ENCODE data around the gene FADS2. TPM values are rescaled to one million over a fixed set of nuclear protein-coding genes. Genes with fewer than 3 reads are reported as not detected.

Gene FADS2
- total RNA-seq, 1 experiment from 2014 or later: 17.1 TPM

- no peak for DNase-seq (ENCODE audit: low read depth, low spot score)
- Histone ChIP-seq H2AFZ (ENCODE audit: low read depth, low read length, poor library complexity, severe bottlenecking) (no peak overlapping the region), H3K27me3 (ENCODE audit: insufficient read depth, low read length) (no peaks in the 10 kb centered on the region), H3K4me2 (ENCODE audit: low read length) (no peak overlapping the region), H3K36me3 (ENCODE audit: control insufficient read depth in 1 of 2, insufficient read depth in 2 of 2, low read length in 2 of 2) (peaks cover 10 to 43% of the 10 kb centered on the region in 2 experiments), H3K9ac (ENCODE audit: low read length) (no peak overlapping the region), H3K79me2 (ENCODE audit: insufficient read depth, low read length) (peaks cover 96% of the 10 kb centered on the region), H4K20me1 (ENCODE audit: insufficient read depth) (peaks cover 10% of the 10 kb centered on the region; the same call in 1 of the 2 replicates), H3K4me3 (replicated peaks in 1 of 2; ENCODE audit: low read depth in 1 of 2, low read length in 2 of 2) (no peak overlapping the region), H3K27ac (ENCODE audit: low read depth, low read length) (no peak overlapping the region), H3K4me1 (ENCODE audit: control insufficient read depth in 1 of 2, insufficient read depth in 2 of 2, low read length in 2 of 2) (peaks cover 4 to 16% of the 10 kb centered on the region in 2 experiments; a peak in 2 of 4 replicates), H3K9me3 (ENCODE audit: control insufficient read depth in 1 of 2, insufficient read depth in 1 of 2, low read depth in 1 of 2, low read length in 2 of 2) (no peaks in the 10 kb centered on the region), H3K9me2 (ENCODE audit: insufficient read depth) (no peaks in the 10 kb centered on the region)
- no peak for ATAC-seq
- RAD21 ChIA-PET (ENCODE audit: low non-redundant PET in 1 of 2, low total read pairs in 2 of 2, uncharacterized antibody in 2 of 2, unreplicated experiment in 2 of 2): no interaction called here
- POLR2A ChIA-PET: no interaction called here
- TF ChIP-seq EZH2phosphoT487 (IDR thresholded peaks at IDR 0.05; ENCODE audit: borderline replicate concordance) (no peak), RAD21 (IDR thresholded peaks at IDR 0.05; ENCODE audit: low read depth) (no peak), TCF7L2 (IDR thresholded peaks at IDR 0.05; ENCODE audit: borderline replicate concordance, extremely low read depth, insufficient read depth, insufficient read length) (no peak), SP1 (IDR thresholded peaks at IDR 0.05; ENCODE audit: low read depth) (no peak), POLR2AphosphoS5 (IDR thresholded peaks at IDR 0.05; ENCODE audit: low read depth, low read length) (no peak), CTCF (IDR thresholded peaks at IDR 0.05 in 2 of 3, conservative IDR thresholded peaks at IDR 0.05 in 1 of 3; ENCODE audit: borderline replicate concordance in 1 of 3, insufficient read depth in 1 of 3, low read depth in 2 of 3, low read length in 2 of 3) (no peak), ZBTB33 (IDR thresholded peaks at IDR 0.05; ENCODE audit: extremely low read depth, insufficient replicate concordance, low read length) (no peak), JUND (IDR thresholded peaks at IDR 0.05) (no peak), ZNF274 (IDR thresholded peaks at IDR 0.05; ENCODE audit: low read depth, low read length) (no peak)
- TF ChIP-seq, protein P1, sequence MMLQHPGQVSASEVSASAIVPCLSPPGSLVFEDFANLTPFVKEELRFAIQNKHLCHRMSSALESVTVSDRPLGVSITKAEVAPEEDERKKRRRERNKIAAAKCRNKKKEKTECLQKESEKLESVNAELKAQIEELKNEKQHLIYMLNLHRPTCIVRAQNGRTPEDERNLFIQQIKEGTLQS (IDR thresholded peaks at IDR 0.05): no peak
- no TSS peak for BruUV-seq (replicated peaks)
- intact Hi-C loops (cut with micrococcal nuclease): no loop called here
- CTCF ChIA-PET: interaction anchor here (3.4 to 5.2 kb wide), 4 partner anchors 102 to 312 kb away, joined by 36 to 111 read pairs (median 46); partner anchors contain the start of gene BEST1
Measured at GRCh38 chr11:61795459-61795858, 32.6 kb upstream of the FADS2 start.

All from HCT116 (cell line).